Measurements from ENCODE around the gene CENPW.

CENPW gene

GRCh38 chr6:126374372-126374771 is 34.5 kb downstream of the CENPW start:
- no peak for DNase-seq

- no peak for DNase-seq
These were observed 36.8 kb downstream of the CENPW start for GRCh38 chr6:126376682-126377081.

DNA sequence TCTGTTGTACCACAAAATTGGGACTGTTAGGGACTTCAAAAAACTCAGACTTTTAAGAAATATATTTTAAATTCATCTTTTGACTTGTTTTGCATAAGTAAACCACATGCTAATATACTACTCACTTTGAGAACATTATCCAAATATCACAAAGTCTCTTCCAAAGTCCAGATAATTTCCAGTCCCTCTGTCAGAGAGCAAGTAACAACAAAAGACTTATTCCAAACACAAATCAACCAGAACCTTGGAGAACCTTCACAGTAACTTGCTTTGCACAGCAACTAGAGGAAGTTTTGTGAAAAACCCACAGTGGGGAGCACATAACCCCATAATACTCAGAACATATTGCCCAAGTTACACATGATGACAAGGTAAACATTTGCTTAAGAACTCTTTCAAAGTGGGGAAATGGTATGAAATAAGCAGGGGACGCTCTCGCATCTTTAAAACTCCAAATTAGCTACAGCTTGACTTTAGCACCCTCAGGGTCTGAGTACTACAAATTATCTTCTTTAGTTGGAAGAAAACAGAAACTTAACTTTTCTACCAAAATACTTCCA is 37.8 kb downstream of the CENPW start:
- no peak for DNase-seq

GRCh38 chr6:126380072-126380583 is 40.2 kb downstream of the CENPW start:
- DNase-seq: no peak

- no peak for DNase-seq
These were observed 41.6 kb downstream of the CENPW start for GRCh38 chr6:126381498-126381897.

DNA sequence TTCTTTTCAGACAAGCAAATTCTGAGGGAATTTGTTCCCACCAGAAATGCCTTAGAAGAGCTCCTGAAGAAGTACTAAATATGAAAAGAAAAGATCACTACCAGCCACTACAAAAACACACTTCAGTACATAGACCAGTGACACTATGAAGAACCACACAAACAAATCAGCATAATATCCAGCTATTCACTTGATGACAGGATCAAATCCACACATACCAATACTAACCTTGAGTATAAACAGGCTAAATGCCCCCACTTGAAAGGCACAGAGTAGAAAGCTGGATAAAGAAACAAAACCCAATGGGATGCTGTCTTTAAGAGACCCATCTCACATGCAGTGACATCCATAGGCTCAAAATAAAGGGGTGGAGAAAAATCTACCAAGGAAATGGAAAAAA is 43.3 kb downstream of the CENPW start:
- DNase-seq: no peak

GRCh38 chr6:126385536-126385935 is 45.6 kb downstream of the CENPW start:
- DNase-seq: no peak

- DNase-seq: no peak
These were observed 48.2 kb downstream of the CENPW start for GRCh38 chr6:126388104-126388598.

DNA sequence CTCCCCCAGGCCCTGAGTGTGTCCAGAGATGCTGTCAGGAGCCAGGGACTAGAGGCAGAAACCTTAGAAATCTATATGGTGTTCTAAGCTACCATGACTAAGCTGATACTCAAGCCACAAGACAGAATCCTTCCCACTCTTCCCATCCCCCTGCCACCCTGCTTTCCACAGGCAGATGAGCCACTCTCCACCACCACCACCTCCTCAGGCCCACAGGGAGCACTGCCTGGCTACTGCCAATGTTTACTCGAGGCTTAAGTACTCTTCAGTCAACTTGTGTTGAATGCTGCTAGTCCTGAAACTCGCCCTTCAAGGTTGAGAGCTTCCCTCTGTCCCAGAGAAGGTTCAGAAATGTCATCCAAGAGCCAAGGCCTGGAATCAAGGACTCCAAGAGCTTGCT is 56.2 kb downstream of the CENPW start:
- DNase-seq: no peak

All from activated CD8-positive, alpha-beta memory T cell treated with anti-CD3 and anti-CD28 coated beads for 24 hours (primary cell).